Sigmoid colon (tissue), 7 donors: ENCODE measurements around the gene CDH23. TPM values are rescaled to one million over a fixed set of nuclear protein-coding genes. Genes with fewer than 3 reads are reported as not detected.
A peak's percentile ranks its signal among the peaks of the same experiment; 100 is the strongest.

Experiments used
- DNase-seq: peaks from one replicate; pipeline ENCODE4 v3.0.0-alpha.2; 2019
- H3K27ac ChIP-seq, 4 donors: fragments of 200-600 bp; sonication (generic); one replicate each; pipeline ENCODE4 v1.5.1; 2016 to 2019; ENCODE audit warnings: mild to moderate bottlenecking in 1 of 4
- H3K27me3 ChIP-seq, 3 donors: fragments of 200-600 bp; sonication (generic); one replicate each; pipeline ENCODE4 v1.5.1; 2019; ENCODE audit warnings: mild to moderate bottlenecking in 1 of 3
- H3K36me3 ChIP-seq, 4 donors: fragments of 200-600 bp; sonication (generic); one replicate each; pipeline ENCODE4 v1.5.1; 2016 to 2019
- H3K4me1 ChIP-seq, 4 donors: fragments of 200-600 bp; sonication (generic); one replicate each; pipeline ENCODE4 v1.5.1; 2017 to 2019
- H3K4me3 ChIP-seq, 4 donors: fragments of 200-600 bp; sonication (generic); one replicate each; pipeline ENCODE4 v1.5.1; 2017 to 2019; ENCODE audit warnings: mild to moderate bottlenecking in 2 of 4, moderate library complexity in 1 of 4
- H3K9me3 ChIP-seq, 4 donors: fragments of 200-600 bp in 3 of 4; sonication (generic) in 3 of 4; one replicate each; pipeline versions ENCODE4 v1.5.1 to v1.6.1; 2013 to 2019
- EP300 ChIP-seq, 4 donors: sonication (generic); formaldehyde crosslinking; IDR thresholded peaks; one replicate each; pipeline ENCODE4 v1.6.1; 2017; ENCODE audit warnings: antibody characterized with exemption in 4 of 4
- POLR2A ChIP-seq, 2 donors: fragments of 450-650 bp; IDR thresholded peaks; one replicate each; pipeline ENCODE4 v1.6.1; 2016; ENCODE audit warnings: antibody characterized with exemption in 2 of 2, mild to moderate bottlenecking in 2 of 2, moderate library complexity in 2 of 2
- POLR2AphosphoS5 ChIP-seq, 4 donors: sonication (generic); formaldehyde crosslinking; IDR thresholded peaks; one replicate each; pipeline ENCODE4 v1.6.1; 2017; ENCODE audit warnings: antibody characterized with exemption in 4 of 4
- WGBS, 2 donors: extraction: QIAGEN DNeasy Blood & Tissue Kit; methylation state at CpG; one replicate each; pipeline ENCODE4 v1.1.7; 2013; 5-methylcytosine and 5-hydroxymethylcytosine counted together
- intact Hi-C: fragments of 100-400 bp; cut with DNase I; formaldehyde crosslinking; loops from one replicate; pipeline ENCODE4 v1.15.1; 2023
- polyA plus RNA-seq, 3 donors: library from polyadenylated mRNA; stranded (reverse); fragments of 200-250 nt; gene quantifications; one replicate each; pipeline ENCODE4 v1.2.3, GENCODE V29; 2013
- total RNA-seq, 4 donors: library from RNA; depleted of rRNA; stranded (reverse); fragments of >200 nt; gene quantifications; one replicate each; pipeline ENCODE4 v1.1.0, GENCODE V29; 2016
- TF ChIP-seq, protein P1 (sequence below), 4 experiments: fragments of 450-650 bp in 3 of 4; fragments of 200-600 bp in 1 of 4; IDR thresholded peaks; one replicate each; pipeline ENCODE4 v1.5.1; 2016 to 2019; ENCODE audit warnings: antibody characterized with exemption in 4 of 4, mild to moderate bottlenecking in 3 of 4, moderate library complexity in 2 of 4
- donor health status: healthy with polysubstance abuse.
- donor health status: Bipolar disorder and iron deficiency.
- donor health status: healthy.

The CDH23 gene
- total and polyA plus RNA-seq, 7 donors = 1.5 to 7.2 (median 3.0) TPM

DNA sequence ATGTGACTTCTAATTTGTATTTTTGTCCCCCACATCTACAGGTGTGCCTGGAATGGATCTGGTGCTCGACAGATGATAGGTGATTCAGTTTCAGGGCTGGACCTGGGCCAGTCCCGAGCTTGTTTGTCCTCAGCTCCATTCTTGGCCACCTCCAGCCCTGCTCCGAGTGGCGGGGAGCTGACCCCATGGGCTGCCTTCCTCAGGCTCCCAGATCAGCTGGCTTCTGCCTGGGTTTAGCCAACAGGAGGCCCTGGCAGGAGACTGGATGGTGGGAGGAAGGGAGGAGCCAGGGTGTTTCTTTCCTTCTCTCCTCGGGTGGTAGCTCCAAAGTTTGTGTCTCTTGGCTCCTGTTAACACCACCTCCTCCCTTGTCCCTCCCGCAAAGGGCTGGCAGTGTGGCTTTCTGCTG lies 75.2 kb downstream of the CDH23 start:
- intact Hi-C loops = no loop called here
- 70 to 82% methylated on average over 6 of the region's 6 CpGs for WGBS, 2 donors
- H3K27ac ChIP-seq = peak overlapping the region in 1 of 4 donors; percentile 8

DNA sequence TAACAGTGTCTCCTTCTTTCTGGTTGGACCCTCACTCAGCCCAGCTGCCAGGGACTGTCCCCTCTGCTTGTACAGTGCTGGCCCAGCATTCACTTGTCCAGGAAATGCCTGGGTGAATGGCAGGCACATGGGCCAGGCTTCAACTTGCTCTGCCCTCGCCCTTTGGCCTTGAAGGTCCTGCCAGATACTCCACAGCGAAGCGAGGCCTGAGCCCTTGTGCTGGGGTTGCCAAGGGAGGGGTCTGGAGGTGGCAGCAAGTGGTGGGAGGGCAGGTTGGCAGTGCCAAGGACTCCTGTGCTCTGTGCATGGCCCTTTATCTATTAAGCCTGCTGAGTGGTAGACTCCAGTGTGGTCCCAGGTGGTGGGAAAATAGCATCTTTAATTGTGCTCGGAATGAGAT lies 75.7 kb downstream of the CDH23 start:
- no peaks in the 10 kb centered on the region for H3K9me3 ChIP-seq
- WGBS, 2 donors = 67 to 83% methylated on average over 4 of the region's 4 CpGs
- H3K27me3 ChIP-seq = no peaks in the 10 kb centered on the region
- intact Hi-C loops = no loop called here
- H3K4me1 ChIP-seq = peaks cover 0 to 26% (median 22%) of the 10 kb centered on the region in 4 donors
- H3K4me3 ChIP-seq = no peak overlapping the region
- no peak for DNase-seq
- peak overlapping the region in 1 of 4 donors; percentile 8 for H3K27ac ChIP-seq
- H3K36me3 ChIP-seq = no peaks in the 10 kb centered on the region
- TF ChIP-seq EP300 (IDR thresholded peaks at IDR 0.05) (no peak), POLR2A (IDR thresholded peaks at IDR 0.05) (no peak), POLR2AphosphoS5 (IDR thresholded peaks at IDR 0.05) (no peak)
- TF ChIP-seq, protein P1, sequence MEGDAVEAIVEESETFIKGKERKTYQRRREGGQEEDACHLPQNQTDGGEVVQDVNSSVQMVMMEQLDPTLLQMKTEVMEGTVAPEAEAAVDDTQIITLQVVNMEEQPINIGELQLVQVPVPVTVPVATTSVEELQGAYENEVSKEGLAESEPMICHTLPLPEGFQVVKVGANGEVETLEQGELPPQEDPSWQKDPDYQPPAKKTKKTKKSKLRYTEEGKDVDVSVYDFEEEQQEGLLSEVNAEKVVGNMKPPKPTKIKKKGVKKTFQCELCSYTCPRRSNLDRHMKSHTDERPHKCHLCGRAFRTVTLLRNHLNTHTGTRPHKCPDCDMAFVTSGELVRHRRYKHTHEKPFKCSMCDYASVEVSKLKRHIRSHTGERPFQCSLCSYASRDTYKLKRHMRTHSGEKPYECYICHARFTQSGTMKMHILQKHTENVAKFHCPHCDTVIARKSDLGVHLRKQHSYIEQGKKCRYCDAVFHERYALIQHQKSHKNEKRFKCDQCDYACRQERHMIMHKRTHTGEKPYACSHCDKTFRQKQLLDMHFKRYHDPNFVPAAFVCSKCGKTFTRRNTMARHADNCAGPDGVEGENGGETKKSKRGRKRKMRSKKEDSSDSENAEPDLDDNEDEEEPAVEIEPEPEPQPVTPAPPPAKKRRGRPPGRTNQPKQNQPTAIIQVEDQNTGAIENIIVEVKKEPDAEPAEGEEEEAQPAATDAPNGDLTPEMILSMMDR (IDR thresholded peaks at IDR 0.05) = no peak

More for the DNA sequence above, 75.2 kb downstream of the CDH23 start:
- no peak for TF ChIP-seq POLR2AphosphoS5 (IDR thresholded peaks at IDR 0.05)
- Histone ChIP-seq H3K27me3 (no peaks in the 10 kb centered on the region), H3K9me3 (no peaks in the 10 kb centered on the region), H3K4me3 (no peak overlapping the region), H3K4me1 (peaks cover 0 to 21% (median 17%) of the 10 kb centered on the region in 4 donors), H3K36me3 (no peaks in the 10 kb centered on the region)
- no peak for DNase-seq

- H3K27me3 ChIP-seq = no peaks in the 10 kb centered on the region
- WGBS, 2 donors = 90 to 94% methylated on average over 4 of the region's 4 CpGs
- H3K27ac ChIP-seq = no peak overlapping the region
- no peak for DNase-seq
- intact Hi-C loops = no loop called here
- peaks cover 0 to 27% (median 22%) of the 10 kb centered on the region in 4 donors for H3K4me1 ChIP-seq
- H3K36me3 ChIP-seq = no peaks in the 10 kb centered on the region
- H3K4me3 ChIP-seq = no peak overlapping the region
- TF ChIP-seq EP300 (IDR thresholded peaks at IDR 0.05) = no peak
- TF ChIP-seq, protein P1 (IDR thresholded peaks at IDR 0.05) = no peak
- H3K9me3 ChIP-seq = no peaks in the 10 kb centered on the region
Measured at GRCh38 chr10:71472912-71473311, 76.2 kb downstream of the CDH23 start.

GRCh38 chr10:71473671-71474599 lies 77.2 kb downstream of the CDH23 start:
- Histone ChIP-seq H3K4me3 (no peak overlapping the region), H3K36me3 (no peaks in the 10 kb centered on the region), H3K27me3 (no peaks in the 10 kb centered on the region), H3K4me1 (peaks cover 0 to 27% (median 22%) of the 10 kb centered on the region in 4 donors), H3K27ac (no peak overlapping the region), H3K9me3 (no peaks in the 10 kb centered on the region)
- DNase-seq = no peak
- WGBS, 2 donors = 88 to 92% methylated on average over 11 of the region's 11 CpGs
- TF ChIP-seq POLR2A (IDR thresholded peaks at IDR 0.05) (no peak), POLR2AphosphoS5 (IDR thresholded peaks at IDR 0.05) (no peak), EP300 (IDR thresholded peaks at IDR 0.05) (no peak)
- TF ChIP-seq, protein P1 (IDR thresholded peaks at IDR 0.05) = no peak
- intact Hi-C loops = no loop called here

- H3K27ac ChIP-seq = no peak overlapping the region
- no peaks in the 10 kb centered on the region for H3K36me3 ChIP-seq
- H3K27me3 ChIP-seq = no peaks in the 10 kb centered on the region
- no peak overlapping the region for H3K4me3 ChIP-seq
- peaks cover 0 to 27% (median 22%) of the 10 kb centered on the region in 4 donors for H3K4me1 ChIP-seq
- WGBS, 2 donors = 78 to 91% methylated on average over 7 of the region's 7 CpGs
- DNase-seq = no peak
- TF ChIP-seq, protein P1 (IDR thresholded peaks at IDR 0.05) = no peak
- no peak for TF ChIP-seq POLR2A (IDR thresholded peaks at IDR 0.05)
- TF ChIP-seq POLR2AphosphoS5 (IDR thresholded peaks at IDR 0.05) = no peak
- no peak for TF ChIP-seq EP300 (IDR thresholded peaks at IDR 0.05)
- H3K9me3 ChIP-seq = no peaks in the 10 kb centered on the region
- intact Hi-C loops = loop anchor here (5.0 kb wide), 1 partner anchor 77 kb away; the partner anchor contains the start of gene CDH23
Measured at GRCh38 chr10:71474702-71475242, 78.1 kb downstream of the CDH23 start.
